ENCODE data around the gene PPFIA1.
"Not testable (repeated sequence)": the region's sequence is repeated elsewhere in the genome, so short reads cannot be mapped to it uniquely, and the experiment has no call there.

DNA sequence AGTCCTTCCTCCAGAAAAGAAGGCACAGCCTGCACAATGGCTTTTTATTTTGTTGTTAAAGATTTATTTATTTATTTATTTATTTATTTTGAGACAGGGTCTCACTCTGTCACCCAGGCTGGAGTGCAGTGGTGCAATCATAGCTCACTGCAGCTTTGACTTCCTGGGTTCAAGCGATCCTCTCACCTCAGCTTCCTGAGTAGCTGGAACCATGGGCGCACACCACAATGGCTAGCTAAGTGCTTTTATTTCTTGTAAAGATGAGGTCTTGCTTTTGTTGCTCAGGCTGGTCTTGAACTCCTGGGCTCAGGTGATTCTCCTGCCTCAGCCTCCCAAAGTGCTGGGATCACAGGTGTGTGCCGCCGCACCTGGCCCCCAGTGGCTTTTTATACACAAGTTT is 137.8 kb downstream of the PPFIA1 start:
- TF ChIP-seq, protein P1, sequence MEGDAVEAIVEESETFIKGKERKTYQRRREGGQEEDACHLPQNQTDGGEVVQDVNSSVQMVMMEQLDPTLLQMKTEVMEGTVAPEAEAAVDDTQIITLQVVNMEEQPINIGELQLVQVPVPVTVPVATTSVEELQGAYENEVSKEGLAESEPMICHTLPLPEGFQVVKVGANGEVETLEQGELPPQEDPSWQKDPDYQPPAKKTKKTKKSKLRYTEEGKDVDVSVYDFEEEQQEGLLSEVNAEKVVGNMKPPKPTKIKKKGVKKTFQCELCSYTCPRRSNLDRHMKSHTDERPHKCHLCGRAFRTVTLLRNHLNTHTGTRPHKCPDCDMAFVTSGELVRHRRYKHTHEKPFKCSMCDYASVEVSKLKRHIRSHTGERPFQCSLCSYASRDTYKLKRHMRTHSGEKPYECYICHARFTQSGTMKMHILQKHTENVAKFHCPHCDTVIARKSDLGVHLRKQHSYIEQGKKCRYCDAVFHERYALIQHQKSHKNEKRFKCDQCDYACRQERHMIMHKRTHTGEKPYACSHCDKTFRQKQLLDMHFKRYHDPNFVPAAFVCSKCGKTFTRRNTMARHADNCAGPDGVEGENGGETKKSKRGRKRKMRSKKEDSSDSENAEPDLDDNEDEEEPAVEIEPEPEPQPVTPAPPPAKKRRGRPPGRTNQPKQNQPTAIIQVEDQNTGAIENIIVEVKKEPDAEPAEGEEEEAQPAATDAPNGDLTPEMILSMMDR (IDR thresholded peaks at IDR 0.05; ENCODE audit: poor library complexity) = not testable (repeated sequence)
- not testable (repeated sequence) for TF ChIP-seq EZH2phosphoT487 (IDR thresholded peaks at IDR 0.05; ENCODE audit: low read depth, severe bottlenecking, unreplicated experiment); EZH2 (IDR thresholded peaks at IDR 0.05; ENCODE audit: borderline replicate concordance)

Data from hepatocyte (in vitro differentiated cells).